ENCODE results near the gene UFSP2. TPM values are rescaled to one million over a fixed set of nuclear protein-coding genes. Genes with fewer than 3 reads are reported as not detected.

The UFSP2 gene
- total RNA-seq, 3 donors from 2014 or later: 20.6 to 48.3 (median 37.9) TPM

- peak; percentile 97 to 98 for DNase-seq (ENCODE audit: low spot score in 2 of 2)
- Histone ChIP-seq H3K27me3 (no peaks in the 10 kb centered on the region), H3K9me3 (no peaks in the 10 kb centered on the region), H3K4me3 (peak overlapping the region; percentile 76 to 89 (median 86)), H3K4me1 (no peaks in the 10 kb centered on the region), H3K27ac (peak overlapping the region; percentile 99 to 100), H3K36me3 (no peaks in the 10 kb centered on the region)
- intact Hi-C loops (cut with DNase I; ENCODE audit: low total_unique reads): loop anchor here (10.0 kb wide), 1 partner anchor 191 kb away; the partner anchor contains the start of genes CFAP97 and SNX25
- peak in 1 of 3 donors; percentile 29 for TF ChIP-seq CTCF (IDR thresholded peaks at IDR 0.05)
- peak; percentile 83 for TF ChIP-seq POLR2A (IDR thresholded peaks at IDR 0.05)
- peak; percentile 79 to 87 (median 85) for TF ChIP-seq POLR2AphosphoS5 (IDR thresholded peaks at IDR 0.05)
Measured at GRCh38 chr4:185395956-185396723, 29.6 kb downstream of the UFSP2 start.

DNA sequence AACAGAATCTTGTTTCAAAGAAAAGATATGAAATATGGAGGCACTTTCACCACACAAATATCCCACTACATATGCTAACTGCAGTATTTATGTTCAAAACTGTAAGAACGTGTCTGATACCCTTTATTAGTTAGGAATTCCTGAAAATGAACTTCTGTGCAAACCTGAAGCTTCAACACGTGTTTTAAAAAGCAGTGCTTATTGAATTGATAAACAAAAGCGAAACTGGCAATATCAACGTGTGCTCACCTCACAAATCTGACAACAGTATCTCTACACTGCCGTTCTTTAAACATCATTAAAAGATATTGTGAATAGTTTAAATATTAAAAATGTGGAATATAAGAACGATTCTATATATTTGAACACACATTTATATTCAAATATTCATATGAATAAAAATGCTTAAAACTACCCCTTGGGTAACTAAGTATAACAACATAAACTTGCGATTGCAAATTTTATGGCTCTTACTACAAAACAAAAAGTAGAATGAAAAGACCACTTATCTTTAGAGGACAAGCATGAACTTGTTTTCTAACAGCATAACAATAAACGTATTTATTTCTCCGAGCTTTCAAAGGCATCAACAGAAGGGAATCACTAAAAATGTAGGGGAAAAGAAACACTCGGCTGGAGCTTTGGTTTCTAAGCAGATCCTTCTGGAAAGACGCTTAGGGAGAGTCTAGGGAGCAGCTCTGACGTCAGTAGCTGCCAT, 30.4 kb downstream of the UFSP2 start, which contains the start of gene LRP2BP:
TSS of gene LRP2BP (minus strand) at position 687 of the 718 bp plus-strand sequence. CDS start 17,738 bp downstream, outside the sequence.
- DNase-seq (ENCODE audit: low spot score in 2 of 2): no peak
- Histone ChIP-seq H3K4me1 (no peaks in the 10 kb centered on the region), H3K27ac (peak within 1 kb of the TSS; percentile 99 to 100), H3K36me3 (no peaks in the 10 kb centered on the region), H3K9me3 (no peaks in the 10 kb centered on the region), H3K4me3 (peak within 1 kb of the TSS; percentile 76 to 89 (median 86)), H3K27me3 (no peaks in the 10 kb centered on the region)
- intact Hi-C loops (cut with DNase I; ENCODE audit: low total_unique reads): loop anchor here (10.0 kb wide), 1 partner anchor 191 kb away; the partner anchor contains the start of genes CFAP97 and SNX25
- no peak for TF ChIP-seq CTCF (IDR thresholded peaks at IDR 0.05)
- no peak for TF ChIP-seq POLR2AphosphoS5 (IDR thresholded peaks at IDR 0.05)

DNA sequence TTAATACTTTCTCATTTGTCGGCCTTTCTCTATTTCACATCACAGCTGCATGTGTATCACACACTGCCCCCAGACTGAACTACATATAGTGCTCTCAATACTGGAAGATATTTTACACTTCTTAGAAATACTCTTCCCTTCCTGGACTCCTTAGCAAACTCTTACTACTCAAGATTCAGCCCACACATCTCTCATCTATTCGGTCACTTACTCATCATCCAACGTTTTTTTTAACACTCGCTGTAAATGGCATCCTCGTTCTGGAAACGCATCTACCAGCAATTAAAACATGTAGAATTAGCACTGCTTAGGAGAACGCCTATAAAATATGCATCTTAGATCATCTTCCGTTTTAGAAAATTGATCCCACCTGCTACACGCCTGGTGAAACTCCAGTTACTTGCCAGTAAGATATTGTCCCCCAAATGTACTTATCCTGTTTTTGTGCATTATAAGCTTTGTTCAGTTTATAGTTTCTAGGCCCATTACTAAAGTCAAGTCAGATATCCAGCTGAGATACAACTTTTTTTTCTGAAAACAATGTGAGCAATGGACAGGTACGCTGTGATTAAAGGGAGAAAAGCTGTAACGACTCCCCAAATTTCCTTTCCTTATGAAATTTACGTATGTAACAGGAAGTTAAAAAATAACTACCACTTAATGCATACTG, 31.1 kb downstream of the UFSP2 start:
- Histone ChIP-seq H3K36me3 (no peaks in the 10 kb centered on the region), H3K4me3 (peak overlapping the region; percentile 76 to 89 (median 86)), H3K4me1 (no peaks in the 10 kb centered on the region), H3K27me3 (no peaks in the 10 kb centered on the region), H3K9me3 (no peaks in the 10 kb centered on the region), H3K27ac (peak overlapping the region; percentile 31 to 99)
- no peak for DNase-seq (ENCODE audit: low spot score in 2 of 2)
- TF ChIP-seq POLR2A (IDR thresholded peaks at IDR 0.05) (no peak), POLR2AphosphoS5 (IDR thresholded peaks at IDR 0.05) (no peak), CTCF (IDR thresholded peaks at IDR 0.05) (no peak)
- intact Hi-C loops (cut with DNase I; ENCODE audit: low total_unique reads): loop anchor here (10.0 kb wide), 1 partner anchor 190 kb away; the partner anchor contains the start of genes CFAP97 and SNX25

DNA sequence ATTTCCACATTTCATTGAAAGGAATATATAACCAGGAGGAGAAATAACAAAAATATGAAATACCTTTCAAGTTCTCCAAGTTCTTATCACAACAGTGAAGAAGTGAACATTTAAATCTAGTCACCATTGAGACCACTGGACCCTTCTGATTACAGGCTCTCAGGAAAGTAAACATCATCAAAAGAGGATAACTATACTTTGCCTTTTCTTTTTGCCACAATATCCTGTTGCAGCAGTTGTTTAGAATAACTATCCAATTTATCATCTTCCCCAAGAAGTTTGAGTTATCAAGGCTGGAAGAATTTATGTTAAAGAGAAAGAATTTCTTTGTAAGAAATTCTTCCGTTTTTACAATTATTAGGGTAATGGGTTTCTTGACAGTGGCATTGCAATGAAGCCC, 33.6 kb downstream of the UFSP2 start:
- no peak overlapping the region for H3K4me3 ChIP-seq
- no peaks in the 10 kb centered on the region for H3K36me3 ChIP-seq
- intact Hi-C loops (cut with DNase I; ENCODE audit: low total_unique reads): loop anchor here (10.0 kb wide), 1 partner anchor 187 kb away; the partner anchor contains the start of genes CFAP97 and SNX25
- H3K4me1 ChIP-seq: no peaks in the 10 kb centered on the region
- H3K27ac ChIP-seq: no peak overlapping the region
- H3K27me3 ChIP-seq: no peaks in the 10 kb centered on the region
- TF ChIP-seq CTCF (IDR thresholded peaks at IDR 0.05): no peak
- no peak for TF ChIP-seq POLR2AphosphoS5 (IDR thresholded peaks at IDR 0.05)
- TF ChIP-seq POLR2A (IDR thresholded peaks at IDR 0.05): no peak
- DNase-seq (ENCODE audit: low spot score in 2 of 2): no peak
- H3K9me3 ChIP-seq: no peaks in the 10 kb centered on the region

Data from breast epithelium (tissue), 4 donors.